B cell (primary cell): ENCODE results near the gene CEP85L. TPM values are rescaled to one million over a fixed set of nuclear protein-coding genes. Genes with fewer than 3 reads are reported as not detected.

Source experiments
- ATAC-seq: fragments of 200-7000 bp; cut with Tn5 transposase; one replicate; pipeline ENCODE4 v1.10.0; 2021; ENCODE audit warnings: low read depth, mild to moderate bottlenecking, moderate number of reproducible peaks, moderate library complexity
- CTCF ChIA-PET: fragments of 350-600 bp; sonication (Branson Sonifier 250); formaldehyde crosslinking; loops from one replicate; lab custom pipeline; 2021; ENCODE audit warnings: antibody characterized with exemption, inconsistent platforms; lab: Charles Lee
- POLR2A ChIA-PET: fragments of 350-600 bp; sonication (Branson Sonifier 250); formaldehyde crosslinking; loops from one replicate; lab custom pipeline; 2021; ENCODE audit warnings: antibody characterized with exemption; lab: Charles Lee
- DNase-seq: peaks from one replicate; pipeline ENCODE4 v3.0.0; 2013
- H2AFZ ChIP-seq: 2 replicates; pipeline ENCODE4 v1.6.1; 2012; ENCODE audit warnings: mild to moderate bottlenecking, low read depth, low read length; ENCODE audit not compliant: insufficient read depth, poor library complexity, severe bottlenecking
- H3K27ac ChIP-seq, 2 donors: 1 replicate in 1 of 2; 2 replicates in 1 of 2; pipeline ENCODE4 v1.5.1; 2012 to 2013; ENCODE audit warnings: low read length in 2 of 2, mild to moderate bottlenecking in 2 of 2, moderate library complexity in 1 of 2
- H3K27me3 ChIP-seq, 4 experiments: fragments of 200-600 bp in 1 of 4; sonication (generic) in 1 of 4; replicated peaks in 1 of 4; 1 replicate in 2 of 4; 2 replicates in 2 of 4; pipeline versions ENCODE4 v1.6.1 to v1.7.0; 2013 to 2016; ENCODE audit warnings: low read length in 3 of 4, mild to moderate bottlenecking in 2 of 4, mixed read lengths in 1 of 4, moderate library complexity in 1 of 4; ENCODE audit not compliant: insufficient read depth in 4 of 4, control insufficient read depth in 3 of 4; ENCODE audit errors: control extremely low read depth in 1 of 4
- H3K36me3 ChIP-seq, 2 experiments: replicated peaks in 1 of 2; 1 replicate in 1 of 2; 2 replicates in 1 of 2; pipeline versions ENCODE4 v1.6.1 to v1.7.1; 2013; ENCODE audit warnings: low read length in 1 of 2; ENCODE audit not compliant: insufficient read depth in 2 of 2, control insufficient read depth in 1 of 2; ENCODE audit errors: control extremely low read depth in 1 of 2, extremely low read depth in 1 of 2
- H3K4me1 ChIP-seq, 2 donors: fragments of 200-600 bp in 1 of 2; sonication (generic) in 1 of 2; 1 replicate in 1 of 2; 2 replicates in 1 of 2; pipeline versions ENCODE4 v1.5.1 to v1.6.1; 2013 to 2017; ENCODE audit warnings: low read length in 2 of 2; ENCODE audit not compliant: control insufficient read depth in 2 of 2, insufficient read depth in 2 of 2
- H3K4me2 ChIP-seq: replicated peaks from 2 replicates; pipeline ENCODE3; 2012; ENCODE audit warnings: mild to moderate bottlenecking, low read depth, low read length; ENCODE audit not compliant: poor library complexity, severe bottlenecking
- H3K4me3 ChIP-seq, 5 experiments: fragments of 200-600 bp in 1 of 5; sonication (generic) in 1 of 5; 1 replicate in 3 of 5; 2 replicates in 2 of 5; pipeline versions ENCODE4 v1.5.1 to v1.7.0; 2011 to 2016; ENCODE audit warnings: low read length in 4 of 5, mild to moderate bottlenecking in 4 of 5, low read depth in 2 of 5, control low read depth in 1 of 5, moderate library complexity in 1 of 5; ENCODE audit not compliant: insufficient read depth in 1 of 5; ENCODE audit errors: control extremely low read depth in 1 of 5, extremely low read depth in 1 of 5
- H3K79me2 ChIP-seq: fragments of 200-600 bp; sonication (generic); one replicate; pipeline ENCODE4 v1.6.0; 2016; ENCODE audit warnings: low read length; ENCODE audit not compliant: control insufficient read depth, insufficient read depth
- H3K9ac ChIP-seq: fragments of 200-600 bp; sonication (generic); 2 replicates; pipeline ENCODE4 v1.6.1; 2017; ENCODE audit warnings: mild to moderate bottlenecking, low read length, moderate library complexity
- H3K9me3 ChIP-seq, 3 donors: one replicate each; pipeline versions ENCODE4 v1.6.1 to v1.7.1; 2013; ENCODE audit warnings: low read length in 2 of 3; ENCODE audit not compliant: control insufficient read depth in 2 of 3, insufficient read depth in 1 of 3; ENCODE audit errors: control extremely low read depth in 1 of 3
- H4K20me1 ChIP-seq: 2 replicates; pipeline ENCODE4 v1.6.0; 2012; ENCODE audit warnings: mild to moderate bottlenecking, low read length; ENCODE audit not compliant: insufficient read depth, control insufficient read depth, poor library complexity, severe bottlenecking
- H3K27ac Mint-ChIP-seq: one replicate; pipeline ENCODE4 v1.8.0; 2021; ENCODE audit warnings: mixed read lengths
- H3K27me3 Mint-ChIP-seq: one replicate; pipeline ENCODE4 v1.8.0; 2021; ENCODE audit warnings: mixed read lengths
- H3K4me1 Mint-ChIP-seq: one replicate; pipeline ENCODE4 v1.8.0; 2021; ENCODE audit warnings: mixed read lengths
- H3K4me3 Mint-ChIP-seq: one replicate; pipeline ENCODE4 v1.8.0; 2021; ENCODE audit warnings: mixed read lengths
- H3K9me3 Mint-ChIP-seq: one replicate; pipeline ENCODE4 v1.8.0; 2022; ENCODE audit warnings: mixed read lengths; ENCODE audit not compliant: insufficient read depth
- EZH2 ChIP-seq: IDR thresholded peaks from 2 replicates; pipeline ENCODE4 v1.6.1; 2012; ENCODE audit warnings: borderline replicate concordance, low read depth, mild to moderate bottlenecking, moderate library complexity, low read length; ENCODE audit not compliant: insufficient read depth, poor library complexity, severe bottlenecking
- WGBS: methylation state at CpG from one replicate; pipeline ENCODE4 v1.1.5; 2013; ENCODE audit warnings: missing lambda C conversion rate; ENCODE audit not compliant: insufficient coverage; 5-methylcytosine and 5-hydroxymethylcytosine counted together
- intact Hi-C: fragments of 100-400 bp; cut with micrococcal nuclease; formaldehyde crosslinking; loops from one replicate; pipeline ENCODE4 v1.10.0; 2022
- polyA plus RNA-seq: library from polyadenylated mRNA; depleted of rRNA; stranded (reverse); fragments of >200 nt; gene quantifications from 2 replicates; pipeline ENCODE4 v1.2.3, GENCODE V29; 2012
- total RNA-seq, 2 donors: library from RNA; stranded (reverse); fragments of 120-200 nt in 1 of 2; gene quantifications; 1 replicate in 1 of 2; 2 replicates in 1 of 2; pipeline versions ENCODE4 v1.2.3 to v1.2.4, GENCODE V29; 2013 to 2022
- TF ChIP-seq, protein P1 (sequence below): fragments of 200-600 bp; IDR thresholded peaks from one replicate; pipeline ENCODE4 v1.8.0; 2022; ENCODE audit warnings: antibody characterized with exemption, mild to moderate bottlenecking

CEP85L gene
- total and polyA plus RNA-seq, 2 donors (not counting 1 experiment from before 2014, with no cell fraction given), result 7.6 to 32.1 TPM

DNA sequence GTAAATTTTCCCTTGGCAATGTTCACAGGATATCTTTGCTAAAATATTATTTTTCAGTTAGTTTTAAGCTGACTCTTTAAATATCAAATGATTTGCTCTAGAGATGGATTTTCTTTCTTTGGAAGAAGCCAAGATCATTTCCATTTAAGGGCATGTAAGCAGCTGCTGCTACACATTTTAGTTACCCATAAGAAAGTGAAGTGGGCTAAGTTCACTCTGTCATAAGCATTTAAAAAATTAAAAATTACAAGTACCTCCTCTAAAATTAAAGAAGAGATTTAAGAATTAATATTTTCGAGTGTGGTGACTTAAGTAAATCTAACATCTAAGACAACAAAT, 104.5 kb downstream of the CEP85L start:
- Mint-ChIP-seq H3K9me3 (no peaks in the 10 kb centered on the region), H3K27me3 (no peaks in the 10 kb centered on the region), H3K4me3 (no peak overlapping the region), H3K4me1 (no peaks in the 10 kb centered on the region), H3K27ac (no peak overlapping the region)
- ChIA-PET CTCF (interaction anchor here (0.9 kb wide), 1 partner anchor 19 kb away, joined by 3 read pairs; no protein-coding TSS in a partner anchor), POLR2A (no interaction called here)
- no peak for TF ChIP-seq EZH2
- TF ChIP-seq, protein P1, sequence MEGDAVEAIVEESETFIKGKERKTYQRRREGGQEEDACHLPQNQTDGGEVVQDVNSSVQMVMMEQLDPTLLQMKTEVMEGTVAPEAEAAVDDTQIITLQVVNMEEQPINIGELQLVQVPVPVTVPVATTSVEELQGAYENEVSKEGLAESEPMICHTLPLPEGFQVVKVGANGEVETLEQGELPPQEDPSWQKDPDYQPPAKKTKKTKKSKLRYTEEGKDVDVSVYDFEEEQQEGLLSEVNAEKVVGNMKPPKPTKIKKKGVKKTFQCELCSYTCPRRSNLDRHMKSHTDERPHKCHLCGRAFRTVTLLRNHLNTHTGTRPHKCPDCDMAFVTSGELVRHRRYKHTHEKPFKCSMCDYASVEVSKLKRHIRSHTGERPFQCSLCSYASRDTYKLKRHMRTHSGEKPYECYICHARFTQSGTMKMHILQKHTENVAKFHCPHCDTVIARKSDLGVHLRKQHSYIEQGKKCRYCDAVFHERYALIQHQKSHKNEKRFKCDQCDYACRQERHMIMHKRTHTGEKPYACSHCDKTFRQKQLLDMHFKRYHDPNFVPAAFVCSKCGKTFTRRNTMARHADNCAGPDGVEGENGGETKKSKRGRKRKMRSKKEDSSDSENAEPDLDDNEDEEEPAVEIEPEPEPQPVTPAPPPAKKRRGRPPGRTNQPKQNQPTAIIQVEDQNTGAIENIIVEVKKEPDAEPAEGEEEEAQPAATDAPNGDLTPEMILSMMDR, result no peak
- H3K4me2 ChIP-seq, result no peak overlapping the region
- H3K4me1 ChIP-seq, result no peaks in the 10 kb centered on the region
- no peak for DNase-seq
- no peak overlapping the region for H3K4me3 ChIP-seq
- no peaks in the 10 kb centered on the region for H3K27me3 ChIP-seq
- no peak overlapping the region for H2AFZ ChIP-seq
- H3K9ac ChIP-seq, result no peak overlapping the region
- H3K9me3 ChIP-seq, result no peaks in the 10 kb centered on the region
- ATAC-seq, result no peak
- WGBS, result no CpG with 5 or more reads among the region's 1 CpG
- no peak overlapping the region for H3K27ac ChIP-seq
- no peaks in the 10 kb centered on the region for H3K36me3 ChIP-seq
- H4K20me1 ChIP-seq, result peaks cover 4% of the 10 kb centered on the region
- intact Hi-C loops, result no loop called here
- H3K79me2 ChIP-seq, result peaks cover 5% of the 10 kb centered on the region

DNA sequence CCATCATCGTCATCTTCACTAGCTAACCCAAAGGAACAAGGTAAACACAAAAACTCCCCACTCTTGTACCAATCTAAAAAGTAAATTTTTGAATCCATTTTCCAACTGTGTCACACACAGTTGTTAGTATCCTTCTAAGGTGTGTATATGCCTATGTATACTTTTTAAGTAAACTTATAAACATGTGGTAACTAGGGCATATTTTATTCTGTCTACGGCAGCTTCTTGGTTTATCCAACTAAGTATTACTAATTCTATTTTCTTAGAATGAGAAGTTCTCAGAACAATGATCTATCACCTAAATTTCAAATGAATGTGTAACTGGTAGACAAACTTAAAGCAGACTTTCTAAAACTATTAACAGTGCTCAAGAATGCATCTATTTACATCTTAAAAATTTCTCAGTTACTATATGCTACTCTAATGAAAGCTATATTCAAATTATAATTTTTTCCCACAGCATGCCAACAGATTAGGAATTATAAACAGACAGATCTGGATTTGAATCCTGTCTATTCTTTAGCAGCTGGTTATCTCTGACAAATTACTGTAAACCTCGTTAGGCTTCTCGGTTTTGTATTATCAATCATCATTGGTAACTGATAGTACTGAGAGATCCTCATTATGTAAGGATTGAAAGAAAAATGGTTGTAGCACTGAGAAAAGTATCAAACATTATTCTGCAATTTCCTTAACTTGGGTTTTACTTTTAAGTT, 105.1 kb downstream of the CEP85L start:
- no peaks in the 10 kb centered on the region for H3K9me3 ChIP-seq
- no CpG with 5 or more reads among the region's 4 CpGs for WGBS
- H3K27me3 ChIP-seq, result no peaks in the 10 kb centered on the region
- Mint-ChIP-seq H3K27me3 (no peaks in the 10 kb centered on the region), H3K4me3 (no peak overlapping the region), H3K27ac (no peak overlapping the region), H3K4me1 (no peaks in the 10 kb centered on the region), H3K9me3 (no peaks in the 10 kb centered on the region)
- H3K4me1 ChIP-seq, result no peaks in the 10 kb centered on the region
- DNase-seq (no peak), ATAC-seq (no peak)
- H3K79me2 ChIP-seq, result peaks cover 5% of the 10 kb centered on the region
- H3K4me3 ChIP-seq, result no peak overlapping the region
- no peak overlapping the region for H2AFZ ChIP-seq
- POLR2A ChIA-PET, result no interaction called here
- CTCF ChIA-PET, result interaction anchor here (0.9 kb wide), 1 partner anchor 19 kb away, joined by 3 read pairs; no protein-coding TSS in a partner anchor
- no peak overlapping the region for H3K27ac ChIP-seq
- intact Hi-C loops, result no loop called here
- TF ChIP-seq, protein P1, result no peak
- TF ChIP-seq EZH2, result no peak
- peaks cover 4% of the 10 kb centered on the region for H4K20me1 ChIP-seq
- H3K9ac ChIP-seq, result no peak overlapping the region
- H3K4me2 ChIP-seq, result no peak overlapping the region
- no peaks in the 10 kb centered on the region for H3K36me3 ChIP-seq
